ENCODE data around the gene PRKCD. TPM values are rescaled to one million over a fixed set of nuclear protein-coding genes. Genes with fewer than 3 reads are reported as not detected.

Gene PRKCD
- total RNA-seq, 2 experiments from 2014 or later = 18.7 to 21.5 TPM

DNA sequence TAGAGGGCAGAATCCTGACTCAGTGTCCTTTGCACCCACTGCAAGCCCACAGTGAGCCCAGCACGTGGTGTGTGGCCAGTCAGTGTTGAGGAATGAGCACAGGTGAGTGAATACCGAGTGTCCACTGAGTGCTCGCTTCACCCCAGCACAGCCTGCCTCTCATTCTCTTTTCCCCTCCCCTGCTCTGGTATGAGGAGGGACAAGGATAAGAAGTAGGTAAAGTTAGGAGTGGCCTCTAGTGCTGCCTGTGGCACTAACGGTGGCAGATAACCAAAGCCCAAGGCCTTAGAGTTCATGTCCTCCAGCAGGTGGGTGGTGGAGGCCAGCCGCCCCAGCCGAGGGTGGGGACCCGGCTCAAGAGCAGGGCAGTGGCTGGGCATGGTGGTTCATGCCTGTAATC is 38.0 kb downstream of the PRKCD start:
- CTCF ChIA-PET = interaction anchor here (0.9 to 9.7 kb wide), 4 partner anchors 21 to 88 kb away, joined by 3 to 178 read pairs (median 32); partner anchors contain the start of gene RFT1
- DNase-seq (no peak), ATAC-seq (no peak)
- H3K27me3 Mint-ChIP-seq = peaks cover 1% of the 10 kb centered on the region
- H3K27ac Mint-ChIP-seq = no peak overlapping the region
- H3K9me3 Mint-ChIP-seq = no peaks in the 10 kb centered on the region
- intact Hi-C loops (cut with micrococcal nuclease) = loop anchor here (5.0 kb wide), 2 partner anchors 67 to 87 kb away; partner anchors contain the start of gene RFT1
- no peaks in the 10 kb centered on the region for H3K36me3 Mint-ChIP-seq (ENCODE audit: low read depth)
- TF ChIP-seq, protein P1, sequence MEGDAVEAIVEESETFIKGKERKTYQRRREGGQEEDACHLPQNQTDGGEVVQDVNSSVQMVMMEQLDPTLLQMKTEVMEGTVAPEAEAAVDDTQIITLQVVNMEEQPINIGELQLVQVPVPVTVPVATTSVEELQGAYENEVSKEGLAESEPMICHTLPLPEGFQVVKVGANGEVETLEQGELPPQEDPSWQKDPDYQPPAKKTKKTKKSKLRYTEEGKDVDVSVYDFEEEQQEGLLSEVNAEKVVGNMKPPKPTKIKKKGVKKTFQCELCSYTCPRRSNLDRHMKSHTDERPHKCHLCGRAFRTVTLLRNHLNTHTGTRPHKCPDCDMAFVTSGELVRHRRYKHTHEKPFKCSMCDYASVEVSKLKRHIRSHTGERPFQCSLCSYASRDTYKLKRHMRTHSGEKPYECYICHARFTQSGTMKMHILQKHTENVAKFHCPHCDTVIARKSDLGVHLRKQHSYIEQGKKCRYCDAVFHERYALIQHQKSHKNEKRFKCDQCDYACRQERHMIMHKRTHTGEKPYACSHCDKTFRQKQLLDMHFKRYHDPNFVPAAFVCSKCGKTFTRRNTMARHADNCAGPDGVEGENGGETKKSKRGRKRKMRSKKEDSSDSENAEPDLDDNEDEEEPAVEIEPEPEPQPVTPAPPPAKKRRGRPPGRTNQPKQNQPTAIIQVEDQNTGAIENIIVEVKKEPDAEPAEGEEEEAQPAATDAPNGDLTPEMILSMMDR (IDR thresholded peaks at IDR 0.05) = no peak
- H3K4me1 Mint-ChIP-seq (ENCODE audit: low read depth) = peaks cover 8% of the 10 kb centered on the region
- POLR2A ChIA-PET = no interaction called here
- no peak overlapping the region for H3K4me3 Mint-ChIP-seq

- intact Hi-C loops (cut with micrococcal nuclease) = loop anchor here (5.0 kb wide), 2 partner anchors 68 to 88 kb away; partner anchors contain the start of gene RFT1
- H3K27me3 Mint-ChIP-seq = peaks cover 1% of the 10 kb centered on the region
- DNase-seq = no peak
- ChIA-PET CTCF (interaction anchor here (0.9 to 9.7 kb wide), 6 partner anchors 21 to 510 kb away, joined by 3 to 178 read pairs (median 5); partner anchors contain the start of gene RFT1), POLR2A (no interaction called here)
- no peak for ATAC-seq
- no peaks in the 10 kb centered on the region for H3K36me3 Mint-ChIP-seq (ENCODE audit: low read depth)
- TF ChIP-seq, protein P1 (IDR thresholded peaks at IDR 0.05) = no peak
- no peak overlapping the region for H3K4me3 Mint-ChIP-seq
- no peak overlapping the region for H3K27ac Mint-ChIP-seq
- no peaks in the 10 kb centered on the region for H3K9me3 Mint-ChIP-seq
- peaks cover 8% of the 10 kb centered on the region for H3K4me1 Mint-ChIP-seq (ENCODE audit: low read depth)
These were observed 38.8 kb downstream of the PRKCD start for GRCh38 chr3:53199834-53200233.

GRCh38 chr3:53200501-53201498 is 39.8 kb downstream of the PRKCD start:
- H3K4me3 Mint-ChIP-seq = no peak overlapping the region
- ChIA-PET CTCF (interaction anchor here (1.0 to 9.7 kb wide), 6 partner anchors 20 to 509 kb away, joined by 3 to 178 read pairs (median 5); partner anchors contain the start of gene RFT1), POLR2A (interaction anchor here (0.8 kb wide), 1 partner anchor 9 kb away, joined by 3 read pairs; no protein-coding TSS in a partner anchor)
- H3K4me1 Mint-ChIP-seq (ENCODE audit: low read depth) = peaks cover 2% of the 10 kb centered on the region
- TF ChIP-seq, protein P1 (IDR thresholded peaks at IDR 0.05) = no peak
- ATAC-seq = no peak
- no peak overlapping the region for H3K27ac Mint-ChIP-seq
- no peak for DNase-seq
- intact Hi-C loops (cut with micrococcal nuclease) = no loop called here
- H3K27me3 Mint-ChIP-seq = peaks cover 1% of the 10 kb centered on the region
- no peaks in the 10 kb centered on the region for H3K36me3 Mint-ChIP-seq (ENCODE audit: low read depth)
- H3K9me3 Mint-ChIP-seq = no peaks in the 10 kb centered on the region

DNA sequence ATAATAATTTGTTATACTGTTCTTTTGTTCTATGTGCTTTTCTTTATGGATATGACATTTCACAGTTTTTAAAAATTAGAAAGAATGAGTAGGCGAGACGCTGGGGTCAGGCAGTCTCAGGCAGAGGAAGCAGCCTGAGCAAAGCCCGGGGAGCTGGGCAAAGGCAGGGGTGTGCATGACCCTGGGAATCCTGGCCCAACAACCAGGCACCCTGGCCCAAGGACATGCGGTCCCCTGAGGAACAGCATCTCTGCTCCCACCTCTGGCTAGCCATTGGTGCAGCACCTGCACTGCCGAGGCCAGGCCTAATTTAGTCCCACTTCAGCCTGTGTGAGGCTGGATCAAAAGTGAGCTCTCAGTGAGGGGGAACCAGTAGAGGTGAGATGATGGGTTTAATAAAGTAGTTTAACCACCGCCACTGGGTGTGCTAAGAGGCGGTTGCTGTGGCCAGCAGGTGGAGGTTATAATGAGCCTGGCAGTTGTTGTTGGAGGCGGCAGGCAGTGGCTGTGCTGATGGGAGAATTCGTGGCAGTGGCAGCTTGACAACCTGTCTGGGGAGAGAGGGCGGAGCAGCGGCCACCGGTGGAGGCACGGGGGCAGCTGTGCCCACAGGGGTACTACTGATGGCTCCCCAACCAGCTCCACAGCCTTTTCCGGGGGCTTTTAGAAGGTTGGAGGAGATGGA is 41.5 kb downstream of the PRKCD start:
- no peaks in the 10 kb centered on the region for H3K36me3 Mint-ChIP-seq (ENCODE audit: low read depth)
- no peak overlapping the region for H3K27ac Mint-ChIP-seq
- DNase-seq (no peak), ATAC-seq (no peak)
- intact Hi-C loops (cut with micrococcal nuclease) = no loop called here
- peaks cover 2% of the 10 kb centered on the region for H3K4me1 Mint-ChIP-seq (ENCODE audit: low read depth)
- H3K4me3 Mint-ChIP-seq = no peak overlapping the region
- ChIA-PET POLR2A (interaction anchor here (0.6 kb wide), 1 partner anchor 44 kb away, joined by 3 read pairs; no protein-coding TSS in a partner anchor), CTCF (interaction anchor here (9.7 kb wide), 1 partner anchor 70 kb away, joined by 178 read pairs; the partner anchor contains the start of gene RFT1)
- TF ChIP-seq, protein P1 (IDR thresholded peaks at IDR 0.05) = no peak
- H3K27me3 Mint-ChIP-seq = peaks cover 1% of the 10 kb centered on the region
- peaks cover 4% of the 10 kb centered on the region for H3K9me3 Mint-ChIP-seq
